Measurements from ENCODE around the gene ADAM22.

- TF ChIP-seq CTCF (IDR thresholded peaks at IDR 0.05) (no peak), POLR2A (IDR thresholded peaks at IDR 0.05) (no peak)
Measured at GRCh38 chr7:88229302-88229995, 295.4 kb downstream of the ADAM22 start.
